Activated naive CD4-positive, alpha-beta T cell treated with anti-CD3 and anti-CD28 coated beads, Interleukin-2, amount 50 U/mL, for 72 hours (primary cell): ENCODE results near the gene SHC2. TPM values are rescaled to one million over a fixed set of nuclear protein-coding genes. Genes with fewer than 3 reads are reported as not detected.
"Not testable (repeated sequence)": the region's sequence is repeated elsewhere in the genome, so short reads cannot be mapped to it uniquely, and the experiment has no call there.

ENCODE experiments used
- ATAC-seq, 2 donors: fragments of 150-1000 bp; cut with Tn5 transposase; 2 replicates each; pipeline ENCODE4 v1.10.0; 2021; ENCODE audit warnings: mild to moderate bottlenecking in 2 of 2, moderate library complexity in 2 of 2
- DNase-seq, 2 donors: peaks; one replicate each; pipeline ENCODE4 v3.0.0; 2021 to 2022; ENCODE audit warnings: low spot score in 2 of 2
- H3K27ac Mint-ChIP-seq, 2 donors: one replicate each; pipeline ENCODE4 v1.8.0; 2022; ENCODE audit warnings: mild to moderate bottlenecking in 2 of 2, mixed read lengths in 2 of 2
- H3K36me3 Mint-ChIP-seq, 2 donors: one replicate each; pipeline ENCODE4 v1.8.0; 2022; ENCODE audit warnings: mixed read lengths in 2 of 2
- H3K9me3 Mint-ChIP-seq, 2 donors: one replicate each; pipeline ENCODE4 v1.8.0; 2022; ENCODE audit warnings: mixed read lengths in 2 of 2
- total RNA-seq, 2 donors: library from RNA; stranded (reverse); gene quantifications; one replicate each; pipeline ENCODE4 v1.2.3, GENCODE V29; 2022

The SHC2 gene
- total RNA-seq, 2 donors from 2014 or later, result not detected

- no peak for DNase-seq
- Mint-ChIP-seq H3K9me3 (peaks cover 4 to 6% of the 10 kb centered on the region in 2 donors), H3K27ac (peak overlapping the region in 1 of 2 donors; percentile 72), H3K36me3 (no peaks in the 10 kb centered on the region)
- peak in 1 of 2 donors; percentile 41 for ATAC-seq
Observed at GRCh38 chr19:461721-462551, 1.1 kb upstream of the SHC2 start.

GRCh38 chr19:459724-460511 lies 915 bp downstream of the SHC2 start:
- peak; percentile 31 to 59 for ATAC-seq
- Mint-ChIP-seq H3K36me3 (no peaks in the 10 kb centered on the region), H3K9me3 (peaks cover 4 to 6% of the 10 kb centered on the region in 2 donors), H3K27ac (no peak overlapping the region)
- DNase-seq, result peak in 1 of 2 donors; percentile 22

GRCh38 chr19:458091-459042 lies 2.5 kb downstream of the SHC2 start:
- Mint-ChIP-seq H3K36me3 (no peaks in the 10 kb centered on the region), H3K9me3 (no peaks in the 10 kb centered on the region), H3K27ac (no peak overlapping the region)
- ATAC-seq (no peak), DNase-seq (no peak)

- Mint-ChIP-seq H3K27ac (no peak overlapping the region), H3K9me3 (no peaks in the 10 kb centered on the region), H3K36me3 (no peaks in the 10 kb centered on the region)
- DNase-seq (no peak), ATAC-seq (no peak)
Observed at GRCh38 chr19:457636-458035, 3.2 kb downstream of the SHC2 start.

- ATAC-seq (no peak), DNase-seq (no peak)
- Mint-ChIP-seq H3K36me3 (no peaks in the 10 kb centered on the region), H3K27ac (no peak overlapping the region), H3K9me3 (no peaks in the 10 kb centered on the region)
Observed at GRCh38 chr19:456547-457110, 4.2 kb downstream of the SHC2 start.

- H3K9me3 Mint-ChIP-seq, result peaks cover 0 to 2% of the 10 kb centered on the region in 2 donors
- DNase-seq (no peak), ATAC-seq (no peak)
- no peak overlapping the region for H3K27ac Mint-ChIP-seq
- H3K36me3 Mint-ChIP-seq, result no peaks in the 10 kb centered on the region
Observed at GRCh38 chr19:455851-456546, 4.8 kb downstream of the SHC2 start.

- no peak for ATAC-seq
- H3K27ac Mint-ChIP-seq, result no peak overlapping the region
Observed at GRCh38 chr19:455031-455705, 5.7 kb downstream of the SHC2 start.

GRCh38 chr19:453606-454005 lies 7.2 kb downstream of the SHC2 start:
- ATAC-seq, result no peak
- H3K27ac Mint-ChIP-seq, result no peak overlapping the region
- peaks cover 0 to 7% of the 10 kb centered on the region in 2 donors for H3K36me3 Mint-ChIP-seq
- peaks cover 5 to 8% of the 10 kb centered on the region in 2 donors for H3K9me3 Mint-ChIP-seq
- DNase-seq, result no peak

More at GRCh38 chr19:455031-455705, 5.7 kb downstream of the SHC2 start:
- peaks cover 0 to 7% of the 10 kb centered on the region in 2 donors for H3K36me3 Mint-ChIP-seq
- DNase-seq, result no peak
- peaks cover 5 to 8% of the 10 kb centered on the region in 2 donors for H3K9me3 Mint-ChIP-seq

GRCh38 chr19:452829-453228 lies 8.0 kb downstream of the SHC2 start:
- peaks cover 0 to 7% of the 10 kb centered on the region in 2 donors for H3K36me3 Mint-ChIP-seq
- peaks cover 5 to 8% of the 10 kb centered on the region in 2 donors for H3K9me3 Mint-ChIP-seq
- DNase-seq (no peak), ATAC-seq (no peak)
- H3K27ac Mint-ChIP-seq, result no peak overlapping the region

- not testable (repeated sequence) for H3K27ac Mint-ChIP-seq, H3K36me3 Mint-ChIP-seq, H3K9me3 Mint-ChIP-seq, DNase-seq, ATAC-seq
Observed at GRCh38 chr19:450912-451481, 9.8 kb downstream of the SHC2 start.

- H3K27ac Mint-ChIP-seq, result no peak overlapping the region
- ATAC-seq, result no peak
- peaks cover 5 to 8% of the 10 kb centered on the region in 2 donors for H3K9me3 Mint-ChIP-seq
- no peak for DNase-seq
- peaks cover 0 to 7% of the 10 kb centered on the region in 2 donors for H3K36me3 Mint-ChIP-seq
Observed at GRCh38 chr19:449916-450315, 10.9 kb downstream of the SHC2 start.

- Mint-ChIP-seq H3K36me3 (peaks cover 0 to 7% of the 10 kb centered on the region in 2 donors), H3K9me3 (peaks cover 5 to 8% of the 10 kb centered on the region in 2 donors), H3K27ac (no peak overlapping the region)
- ATAC-seq (no peak), DNase-seq (no peak)
Observed at GRCh38 chr19:447816-448560, 12.8 kb downstream of the SHC2 start.

GRCh38 chr19:447064-447426 lies 13.8 kb downstream of the SHC2 start:
- no peak overlapping the region for H3K27ac Mint-ChIP-seq
- no peak for DNase-seq
- peaks cover 5 to 10% of the 10 kb centered on the region in 2 donors for H3K9me3 Mint-ChIP-seq
- ATAC-seq, result no peak
- peaks cover 0 to 7% of the 10 kb centered on the region in 2 donors for H3K36me3 Mint-ChIP-seq

- Mint-ChIP-seq H3K36me3 (no peaks in the 10 kb centered on the region), H3K9me3 (peaks cover 0 to 5% of the 10 kb centered on the region in 2 donors), H3K27ac (no peak overlapping the region)
- ATAC-seq (no peak), DNase-seq (no peak)
Observed at GRCh38 chr19:444677-445210, 16.1 kb downstream of the SHC2 start.
